Ishikawa (cell line): ENCODE measurements around the gene VTN.

Source experiments
- CREB1 ChIP-seq: IDR thresholded peaks from 2 replicates; pipeline ENCODE4 v1.6.1; 2012; ENCODE audit warnings: low read depth
- EP300 ChIP-seq: IDR thresholded peaks from 2 replicates; pipeline ENCODE4 v1.6.1; 2012; ENCODE audit warnings: borderline replicate concordance
- MAX ChIP-seq: IDR thresholded peaks from 2 replicates; pipeline ENCODE4 v1.6.1; 2012
- NFIC ChIP-seq: IDR thresholded peaks from 2 replicates; pipeline ENCODE4 v1.6.1; 2012
- RAD21 ChIP-seq: IDR thresholded peaks from 2 replicates; pipeline ENCODE4 v1.6.1; 2012; ENCODE audit warnings: low read depth
- YY1 ChIP-seq: IDR thresholded peaks from 2 replicates; pipeline ENCODE4 v1.6.1; 2012; ENCODE audit warnings: low read depth

GRCh38 chr17:28405632-28406472 lies 35.7 kb upstream of the VTN start, which contains the start of gene SLC46A1:
- TF ChIP-seq YY1 = no peak; the same call in 1 of the 2 replicates
- TF ChIP-seq EP300 = no peak
- TF ChIP-seq MAX = peak; percentile 73
- TF ChIP-seq RAD21 = no peak
- TF ChIP-seq NFIC = 0 out of 2 replicates have a peak, but pooled peaks have one; percentile 35
- TF ChIP-seq CREB1 = no peak
